Erythroblast (primary cell): ENCODE results near the gene KIAA0586.

Experiments used
- GATA1 ChIP-seq: IDR thresholded peaks from 2 replicates; pipeline ENCODE4 v1.6.1; 2011; ENCODE audit warnings: low read depth, mild to moderate bottlenecking, control low read depth, low read length, moderate library complexity
- POLR2A ChIP-seq: IDR thresholded peaks from 2 replicates; pipeline ENCODE4 v1.6.1; 2011; ENCODE audit warnings: mild to moderate bottlenecking, low read length

- no peak for TF ChIP-seq POLR2A
- TF ChIP-seq GATA1 = no peak
These were observed 18.8 kb upstream of the KIAA0586 start for GRCh38 chr14:58408681-58409215.
